Testis (tissue), 2 donors: ENCODE data around the gene TNFAIP3.

Experiments used
- CTCF ChIP-seq, 3 experiments: fragments of 450-650 bp in 2 of 3; fragments of 200-600 bp in 1 of 3; sonication (generic) in 1 of 3; IDR thresholded peaks; one replicate each; pipeline ENCODE4 v1.5.1; 2016 to 2019; ENCODE audit warnings: antibody characterized with exemption in 3 of 3, mild to moderate bottlenecking in 2 of 3, moderate library complexity in 1 of 3
- POLR2A ChIP-seq: fragments of 450-650 bp; IDR thresholded peaks from one replicate; pipeline ENCODE4 v1.6.1; 2017; ENCODE audit warnings: antibody characterized with exemption, mild to moderate bottlenecking, moderate library complexity

- TF ChIP-seq CTCF (IDR thresholded peaks at IDR 0.05) (no peak), POLR2A (no peak)
Measured at GRCh38 chr6:137923866-137924653, 57.0 kb downstream of the TNFAIP3 start.
